ENCODE measurements around the gene TUBB4B. TPM values are rescaled to one million over a fixed set of nuclear protein-coding genes. Genes with fewer than 3 reads are reported as not detected.

Gene TUBB4B
- total and polyA plus RNA-seq, 11 donors, result 244 to 900 (median 515) TPM

DNA sequence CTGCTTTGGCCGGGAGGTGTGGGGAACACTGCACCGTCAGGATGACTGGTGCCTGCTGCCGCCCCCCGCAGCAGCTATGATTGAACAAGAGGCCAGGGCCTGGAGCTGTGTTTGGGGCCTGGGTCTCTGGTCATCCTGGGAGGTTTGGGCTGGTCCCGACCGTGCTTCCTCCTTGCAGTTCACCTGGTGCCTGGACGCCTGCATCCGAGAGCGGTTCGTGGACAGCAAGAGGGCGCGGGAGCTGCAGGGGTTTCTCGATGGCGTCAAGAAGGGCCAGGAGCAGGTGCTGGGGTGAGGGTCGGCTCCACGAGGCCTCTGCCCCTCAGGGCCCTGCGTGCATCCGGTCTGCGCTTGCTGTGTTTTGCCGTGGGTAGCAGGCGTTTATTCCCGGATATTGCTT, 23.0 kb downstream of the TUBB4B start:
- 93 to 97% (median 95%) methylated on average over 17 to 22 of the region's 22 CpGs for WGBS, 4 donors
- no peaks in the 10 kb centered on the region for H3K9me3 ChIP-seq
- H3K36me3 ChIP-seq, result peaks cover 0 to 68% (median 48%) of the 10 kb centered on the region in 9 donors

DNA sequence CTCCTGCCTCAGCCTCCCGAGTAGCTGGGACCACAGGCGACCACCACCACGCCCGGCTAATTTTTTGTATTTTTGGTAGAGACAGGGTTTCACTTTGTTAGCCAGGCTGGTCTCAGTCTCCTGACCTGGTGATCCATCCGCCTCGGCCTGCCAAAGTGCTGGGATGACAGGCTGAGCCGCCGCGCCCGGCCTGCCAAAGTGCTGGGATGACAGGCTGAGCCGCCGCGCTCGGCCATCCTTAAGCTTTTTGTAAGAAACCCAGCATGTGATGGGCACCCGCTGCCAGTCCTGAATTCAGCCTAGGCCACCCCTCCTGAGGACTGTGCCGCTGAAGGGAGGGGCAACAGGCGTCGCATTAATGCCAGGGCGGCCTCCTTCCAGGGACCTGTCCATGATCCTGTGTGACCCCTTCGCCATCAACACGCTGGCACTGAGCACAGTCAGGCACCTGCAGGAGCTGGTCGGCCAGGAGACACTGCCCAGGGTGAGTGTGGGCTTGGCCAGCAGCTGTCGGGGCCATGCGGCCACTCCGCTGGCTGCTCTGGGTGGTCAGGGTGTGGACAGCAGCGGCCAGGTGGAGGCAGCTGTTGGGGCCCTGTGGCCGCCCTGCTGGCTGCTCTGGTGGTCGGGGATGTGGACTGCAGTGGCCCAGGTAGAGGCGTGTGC, 24.5 kb downstream of the TUBB4B start:
- Histone ChIP-seq H3K4me3 (no peak overlapping the region), H3K27me3 (no peaks in the 10 kb centered on the region), H3K27ac (no peak overlapping the region), H3K36me3 (peaks cover 0 to 72% (median 47%) of the 10 kb centered on the region in 9 donors), H3K9me3 (no peaks in the 10 kb centered on the region), H3K4me1 (peaks cover 3 to 49% (median 22%) of the 10 kb centered on the region in 12 donors)
- intact Hi-C loops (cut with DNase I), result no loop called here
- TF ChIP-seq POLR2A (IDR thresholded peaks at IDR 0.05) (no peak), CTCF (IDR thresholded peaks at IDR 0.05) (no peak)
- DNase-seq (peak in 1 of 5 donors; percentile 8), ATAC-seq (no peak)
- 92 to 97% (median 95%) methylated on average over 27 to 29 of the region's 29 CpGs for WGBS, 4 donors

More for the DNA sequence above, 23.0 kb downstream of the TUBB4B start:
- no peaks in the 10 kb centered on the region for H3K27me3 ChIP-seq
- H3K4me3 ChIP-seq, result no peak overlapping the region
- no peak for ATAC-seq
- no peak for TF ChIP-seq CTCF (IDR thresholded peaks at IDR 0.05)
- TF ChIP-seq POLR2A (IDR thresholded peaks at IDR 0.05), result no peak
- DNase-seq, result peak in 1 of 5 donors; percentile 25
- peaks cover 0 to 34% (median 13%) of the 10 kb centered on the region in 12 donors for H3K4me1 ChIP-seq
- intact Hi-C loops (cut with DNase I), result no loop called here
- no peak overlapping the region for H3K27ac ChIP-seq

- 66 to 72% (median 70%) methylated on average over 13 to 15 of the region's 15 CpGs for WGBS, 4 donors
- H3K36me3 ChIP-seq, result peaks cover 0 to 73% (median 51%) of the 10 kb centered on the region in 9 donors
- H3K4me3 ChIP-seq, result no peak overlapping the region
- no peaks in the 10 kb centered on the region for H3K9me3 ChIP-seq
- intact Hi-C loops (cut with DNase I), result no loop called here
- DNase-seq (peak in 2 of 5 donors; percentile 16 to 33), ATAC-seq (no peak)
- no peaks in the 10 kb centered on the region for H3K27me3 ChIP-seq
- TF ChIP-seq CTCF (IDR thresholded peaks at IDR 0.05), result no peak
- TF ChIP-seq POLR2A (IDR thresholded peaks at IDR 0.05), result no peak
- H3K27ac ChIP-seq, result no peak overlapping the region
- peaks cover 3 to 54% (median 24%) of the 10 kb centered on the region in 12 donors for H3K4me1 ChIP-seq
These were observed 25.1 kb downstream of the TUBB4B start for GRCh38 chr9:137266162-137266527.

DNA sequence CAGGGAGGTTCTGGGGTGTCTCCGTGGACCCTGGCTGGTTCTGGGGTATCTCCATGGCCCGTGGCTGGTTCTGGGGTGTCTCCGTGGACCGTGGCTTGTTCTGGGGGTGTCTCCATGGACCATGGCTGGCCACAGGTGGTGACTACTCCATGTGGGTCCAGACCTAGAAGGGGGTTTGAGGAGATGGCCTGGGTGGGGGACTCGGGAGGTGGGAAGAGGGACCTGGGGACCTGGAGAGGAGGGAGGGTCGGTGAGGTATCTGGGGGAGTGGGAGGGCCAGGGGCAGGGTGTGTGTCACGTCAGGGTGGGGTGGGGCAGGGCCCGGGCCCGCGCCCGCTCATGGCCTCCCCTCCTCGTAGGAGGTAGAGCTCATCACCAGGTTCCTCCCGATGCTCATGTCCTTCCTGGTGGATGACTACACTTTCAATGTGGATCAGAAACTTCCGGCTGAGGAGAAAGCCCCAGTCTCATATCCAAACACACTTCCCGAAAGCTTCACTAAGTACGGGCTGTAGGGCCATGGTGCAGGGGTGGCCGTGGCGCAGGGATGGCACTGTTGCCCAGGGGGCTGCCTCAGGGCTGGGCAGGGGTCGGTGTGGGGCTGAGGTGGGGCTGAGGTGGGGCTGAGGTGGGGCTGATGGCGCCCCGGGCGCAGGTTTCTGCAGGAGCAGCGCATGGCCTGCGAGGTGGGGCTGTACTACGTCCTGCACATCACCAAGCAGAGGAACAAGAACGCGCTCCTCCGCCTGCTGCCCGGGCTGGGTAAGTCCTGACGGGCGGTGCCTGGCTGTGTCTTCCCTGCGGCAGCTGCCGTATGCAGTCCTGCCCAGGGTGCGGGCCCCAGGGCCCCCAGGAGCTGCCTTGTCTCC, 25.7 kb downstream of the TUBB4B start:
- Histone ChIP-seq H3K36me3 (peaks cover 0 to 73% (median 53%) of the 10 kb centered on the region in 9 donors), H3K4me1 (peaks cover 3 to 61% (median 27%) of the 10 kb centered on the region in 12 donors), H3K27ac (no peak overlapping the region), H3K4me3 (no peak overlapping the region), H3K9me3 (no peaks in the 10 kb centered on the region), H3K27me3 (no peaks in the 10 kb centered on the region)
- intact Hi-C loops (cut with DNase I), result no loop called here
- 91 to 95% (median 92%) methylated on average over 31 to 34 of the region's 34 CpGs for whole genome bisulfite sequencing, 4 donors
- peak in 3 of 5 donors; percentile 7 to 63 (median 26) for DNase-seq
- no peak for ATAC-seq
- TF ChIP-seq CTCF (IDR thresholded peaks at IDR 0.05) (no peak), POLR2A (IDR thresholded peaks at IDR 0.05) (no peak)

Measured in heart left ventricle (tissue), 16 donors.